ENCODE measurements around the gene C5orf63. TPM values are rescaled to one million over a fixed set of nuclear protein-coding genes. Genes with fewer than 3 reads are reported as not detected.

Gene C5orf63
- total and polyA plus RNA-seq, 4 donors = 2.1 to 6.4 (median 3.8) TPM

GRCh38 chr5:127094161-127094814 lies 21.0 kb upstream of the C5orf63 start:
- TF ChIP-seq RXRA (IDR thresholded peaks at IDR 0.05) (no peak), YY1 (IDR thresholded peaks at IDR 0.05) (no peak), RAD21 (IDR thresholded peaks at IDR 0.05) (no peak), CTCF (IDR thresholded peaks at IDR 0.05; ENCODE audit: low read depth, low read length, missing input control) (no peak), TAF1 (conservative IDR thresholded peaks at IDR 0.05) (no peak), NR2F2 (IDR thresholded peaks at IDR 0.05) (no peak), HNF4A (conservative IDR thresholded peaks at IDR 0.05) (no peak), GABPA (IDR thresholded peaks at IDR 0.05 in 1 of 2, conservative IDR thresholded peaks at IDR 0.05 in 1 of 2) (no peak), FOXA2 (IDR thresholded peaks at IDR 0.05) (no peak), HNF4G (IDR thresholded peaks at IDR 0.05) (no peak), REST (IDR thresholded peaks at IDR 0.05) (no peak), FOXA1 (IDR thresholded peaks at IDR 0.05) (no peak), JUND (IDR thresholded peaks at IDR 0.05) (no peak), SP1 (IDR thresholded peaks at IDR 0.05) (no peak), ATF3 (IDR thresholded peaks at IDR 0.05) (no peak), ZBTB33 (IDR thresholded peaks at IDR 0.05) (no peak), EGR1 (IDR thresholded peaks at IDR 0.05; ENCODE audit: low read depth in 2 of 2) (no peak)
- TF ChIP-seq, protein P1, sequence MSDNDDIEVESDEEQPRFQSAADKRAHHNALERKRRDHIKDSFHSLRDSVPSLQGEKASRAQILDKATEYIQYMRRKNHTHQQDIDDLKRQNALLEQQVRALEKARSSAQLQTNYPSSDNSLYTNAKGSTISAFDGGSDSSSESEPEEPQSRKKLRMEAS (IDR thresholded peaks at IDR 0.05) = no peak
- H3K9me3 ChIP-seq (ENCODE audit: control insufficient read depth in 4 of 4, low read length in 3 of 4) = no peaks in the 10 kb centered on the region
- no peak overlapping the region for H3K4me3 ChIP-seq (ENCODE audit: low read depth in 1 of 3, low read length in 3 of 3)
- no peak overlapping the region for H3K27ac ChIP-seq (ENCODE audit: low read depth in 1 of 2, low read length in 2 of 2)
- no peak for DNase-seq (ENCODE audit: low spot score)
- 97% methylated on average over 2 of the region's 2 CpGs for WGBS
- no peaks in the 10 kb centered on the region for H3K27me3 ChIP-seq (ENCODE audit: control insufficient read depth in 4 of 4, insufficient read depth in 4 of 4, low read length in 3 of 4)
- no peaks in the 10 kb centered on the region for H3K4me1 ChIP-seq (ENCODE audit: control insufficient read depth in 4 of 4, insufficient read depth in 4 of 4, low read length in 3 of 4)
- H3K36me3 ChIP-seq (ENCODE audit: control insufficient read depth in 4 of 4, insufficient read depth in 3 of 4, low read depth in 1 of 4, low read length in 3 of 4) = peaks cover 0 to 2% (median 0%) of the 10 kb centered on the region in 4 donors
- H3K9ac ChIP-seq (ENCODE audit: low read depth in 1 of 2, low read length in 2 of 2) = no peak overlapping the region

Data from liver (tissue), 9 donors.